Measurements from ENCODE around the gene ZNF416. TPM values are rescaled to one million over a fixed set of nuclear protein-coding genes. Genes with fewer than 3 reads are reported as not detected.

Gene ZNF416
- polyA plus RNA-seq, 1 of the 3 experiments (the other 2 are of a cell fraction) = 2.0 TPM

GRCh38 chr19:57583104-57583520 is 4.4 kb upstream of the ZNF416 start:
- no peak for DNase-seq
- Histone ChIP-seq H3K36me3 (replicated peaks in 1 of 2; ENCODE audit: control insufficient read depth in 1 of 2, insufficient read depth in 2 of 2, low read length in 1 of 2) (no peaks in the 10 kb centered on the region), H2AFZ (ENCODE audit: low read depth) (peak overlapping the region; percentile 90; the same call in 1 of the 2 replicates), H3K4me2 (no peak overlapping the region), H3F3A (replicated peaks; ENCODE audit: insufficient read depth) (peaks cover 3% of the 10 kb centered on the region), H3K4me1 (ENCODE audit: control insufficient read depth in 1 of 2, insufficient read depth in 2 of 2, low read depth in 1 of 2, low read length in 1 of 2) (peaks cover 0 to 9% of the 10 kb centered on the region in 2 experiments; a peak in 1 of 4 replicates), H3K27me3 (ENCODE audit: insufficient read depth) (no peaks in the 10 kb centered on the region), H3K9me3 (no peaks in the 10 kb centered on the region; the same call in 1 of the 2 replicates), H3K79me2 (ENCODE audit: insufficient read depth) (peaks cover 9% of the 10 kb centered on the region), H3K9me2 (no peaks in the 10 kb centered on the region), H3K9ac (no peak overlapping the region), H4K20me1 (ENCODE audit: insufficient read depth) (no peaks in the 10 kb centered on the region), H3K4me3 (ENCODE audit: low read depth in 2 of 2, low read length in 1 of 2) (peak overlapping the region in 1 of 2 experiments; percentile 62; a peak in 1 of 4 replicates), H3K27ac (ENCODE audit: low read depth in 2 of 2, low read length in 1 of 2) (no peak overlapping the region)
- ChIA-PET CTCF (interaction anchor here (1.4 kb wide), 1 partner anchor 39 kb away, joined by 3 read pairs; no protein-coding TSS in a partner anchor), POLR2A (no interaction called here)
- whole genome bisulfite sequencing (ENCODE audit: low lambda C conversion rate) = 66% methylated on average over 13 of the region's 21 CpGs
- no peak for TF ChIP-seq ELF1 (IDR thresholded peaks at IDR 0.05)
- TF ChIP-seq MXI1 (IDR thresholded peaks at IDR 0.05; ENCODE audit: low read depth, low read length) = no peak
- no peak for TF ChIP-seq CHD2 (IDR thresholded peaks at IDR 0.05; ENCODE audit: low read length, partially characterized antibody)
- no peak for TF ChIP-seq SMC3 (IDR thresholded peaks at IDR 0.05; ENCODE audit: low read depth, low read length)

- Histone ChIP-seq H3K4me1 (ENCODE audit: control insufficient read depth in 1 of 2, insufficient read depth in 2 of 2, low read depth in 1 of 2, low read length in 1 of 2) (peaks cover 0 to 5% of the 10 kb centered on the region in 2 experiments; a peak in 1 of 4 replicates), H3K27ac (ENCODE audit: low read depth in 2 of 2, low read length in 1 of 2) (no peak overlapping the region), H3K9ac (no peak overlapping the region), H2AFZ (ENCODE audit: low read depth) (no peak overlapping the region), H4K20me1 (ENCODE audit: insufficient read depth) (no peaks in the 10 kb centered on the region), H3K36me3 (replicated peaks in 1 of 2; ENCODE audit: control insufficient read depth in 1 of 2, insufficient read depth in 2 of 2, low read length in 1 of 2) (peaks cover 50 to 60% of the 10 kb centered on the region in 2 experiments), H3K9me3 (peaks cover 14% of the 10 kb centered on the region; the same call in 1 of the 2 replicates), H3K79me2 (ENCODE audit: insufficient read depth) (peaks cover 21% of the 10 kb centered on the region), H3K4me3 (ENCODE audit: low read depth in 2 of 2, low read length in 1 of 2) (peak overlapping the region in 1 of 2 experiments; percentile 6; a peak in 1 of 4 replicates), H3K4me2 (no peak overlapping the region), H3K9me2 (no peaks in the 10 kb centered on the region), H3F3A (replicated peaks; ENCODE audit: insufficient read depth) (no peaks in the 10 kb centered on the region), H3K27me3 (ENCODE audit: insufficient read depth) (no peaks in the 10 kb centered on the region)
- DNase-seq = no peak
- CTCF ChIA-PET = interaction anchor here (0.6 kb wide), 1 partner anchor 36 kb away, joined by 3 read pairs; no protein-coding TSS in a partner anchor
- no peak for TF ChIP-seq ZBTB33 (IDR thresholded peaks at IDR 0.05; ENCODE audit: borderline replicate concordance, low read depth)
- POLR2A ChIA-PET = no interaction called here
Measured at GRCh38 chr19:57576661-57577060, 2.0 kb downstream of the ZNF416 start.

GRCh38 chr19:57572415-57572947 is 6.2 kb downstream of the ZNF416 start:
- no peaks in the 10 kb centered on the region for H3K9me2 ChIP-seq
- ChIA-PET CTCF (interaction anchor here (1.6 kb wide), 1 partner anchor 12 kb away, joined by 3 read pairs; no protein-coding TSS in a partner anchor), POLR2A (no interaction called here)
- DNase-seq = no peak
- H4K20me1 ChIP-seq (ENCODE audit: insufficient read depth) = no peaks in the 10 kb centered on the region
- no peak for TF ChIP-seq IRF3 (IDR thresholded peaks at IDR 0.05; ENCODE audit: low read depth, low read length)
- TF ChIP-seq ELF1 (IDR thresholded peaks at IDR 0.05) = no peak
- TF ChIP-seq MEF2A (IDR thresholded peaks at IDR 0.05; ENCODE audit: borderline replicate concordance, low read depth) = no peak
- peak overlapping the region in 1 of 2 experiments; percentile 7; a peak in 1 of 4 replicates for H3K4me3 ChIP-seq (ENCODE audit: low read depth in 2 of 2, low read length in 1 of 2)
- H3K27me3 ChIP-seq (ENCODE audit: insufficient read depth) = no peaks in the 10 kb centered on the region
- H3K9me3 ChIP-seq = peaks cover 17% of the 10 kb centered on the region; the same call in 1 of the 2 replicates
- no peaks in the 10 kb centered on the region; a peak in 1 of 4 replicates for H3K4me1 ChIP-seq (ENCODE audit: control insufficient read depth in 1 of 2, insufficient read depth in 2 of 2, low read depth in 1 of 2, low read length in 1 of 2)
- H3K9ac ChIP-seq = no peak overlapping the region
- peaks cover 54 to 58% of the 10 kb centered on the region in 2 experiments for H3K36me3 ChIP-seq (replicated peaks in 1 of 2; ENCODE audit: control insufficient read depth in 1 of 2, insufficient read depth in 2 of 2, low read length in 1 of 2)
- H3K27ac ChIP-seq (ENCODE audit: low read depth in 2 of 2, low read length in 1 of 2) = no peak overlapping the region
- 94% methylated on average over 3 of the region's 3 CpGs for WGBS (ENCODE audit: low lambda C conversion rate)
- peaks cover 11% of the 10 kb centered on the region for H3K79me2 ChIP-seq (ENCODE audit: insufficient read depth)
- H3F3A ChIP-seq (replicated peaks; ENCODE audit: insufficient read depth) = no peaks in the 10 kb centered on the region
- no peak overlapping the region for H2AFZ ChIP-seq (ENCODE audit: low read depth)
- no peak overlapping the region for H3K4me2 ChIP-seq

Data from SK-N-SH (cell line).